Stomach smooth muscle (tissue), 2 donors: ENCODE data around the gene C5orf52.
"Not testable (repeated sequence)": the region's sequence is repeated elsewhere in the genome, so short reads cannot be mapped to it uniquely, and the experiment has no call there.

Experiments
- H3K27ac ChIP-seq: one replicate; pipeline ENCODE4 v1.7.0; 2013; ENCODE audit warnings: mild to moderate bottlenecking, low read length, inconsistent platforms
- H3K27me3 ChIP-seq, 2 donors: one replicate each; pipeline ENCODE4 v1.7.0; 2013; ENCODE audit warnings: low read length in 2 of 2; ENCODE audit not compliant: insufficient read depth in 2 of 2, control insufficient read depth in 1 of 2
- H3K36me3 ChIP-seq, 2 donors: one replicate each; pipeline ENCODE4 v1.7.0; 2013; ENCODE audit warnings: low read length in 2 of 2; ENCODE audit not compliant: control insufficient read depth in 2 of 2, insufficient read depth in 2 of 2
- H3K4me1 ChIP-seq: one replicate; pipeline ENCODE4 v1.7.0; 2013; ENCODE audit warnings: low read length; ENCODE audit not compliant: control insufficient read depth, insufficient read depth
- H3K4me3 ChIP-seq, 2 donors: one replicate each; pipeline ENCODE4 v1.7.0; 2013; ENCODE audit warnings: low read length in 2 of 2
- H3K9ac ChIP-seq, 2 donors: one replicate each; pipeline ENCODE4 v1.7.0; 2013; ENCODE audit warnings: low read length in 2 of 2, mild to moderate bottlenecking in 1 of 2
- H3K9me3 ChIP-seq, 2 donors: one replicate each; pipeline ENCODE4 v1.7.0; 2013; ENCODE audit warnings: low read length in 2 of 2; ENCODE audit not compliant: control insufficient read depth in 2 of 2
- donor health status: healthy.
- donor health status: Pancreatic carcinoma.

Gene C5orf52

DNA sequence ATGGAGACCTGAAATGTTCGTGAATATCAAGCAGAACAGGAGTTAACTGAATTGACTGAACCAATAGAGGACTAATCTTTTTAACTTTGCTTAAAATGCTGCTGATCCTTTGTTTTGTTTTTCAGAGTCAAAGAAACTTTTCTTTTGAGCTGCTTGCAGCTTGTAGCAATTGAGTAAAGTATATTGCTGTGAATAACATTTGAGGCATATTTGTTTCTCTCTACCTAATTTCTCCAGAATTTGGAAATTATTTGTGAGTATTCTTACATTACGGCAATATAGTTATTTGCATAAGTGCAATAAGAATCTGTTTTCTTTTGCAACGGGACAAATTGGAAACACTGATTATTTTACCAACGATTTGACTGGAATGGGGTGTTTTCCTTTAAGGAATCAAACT lies 27.3 kb downstream of the C5orf52 start:
- not testable (repeated sequence) for H3K36me3 ChIP-seq, H3K27ac ChIP-seq, H3K9me3 ChIP-seq, H3K4me1 ChIP-seq, H3K27me3 ChIP-seq, H3K9ac ChIP-seq, H3K4me3 ChIP-seq

DNA sequence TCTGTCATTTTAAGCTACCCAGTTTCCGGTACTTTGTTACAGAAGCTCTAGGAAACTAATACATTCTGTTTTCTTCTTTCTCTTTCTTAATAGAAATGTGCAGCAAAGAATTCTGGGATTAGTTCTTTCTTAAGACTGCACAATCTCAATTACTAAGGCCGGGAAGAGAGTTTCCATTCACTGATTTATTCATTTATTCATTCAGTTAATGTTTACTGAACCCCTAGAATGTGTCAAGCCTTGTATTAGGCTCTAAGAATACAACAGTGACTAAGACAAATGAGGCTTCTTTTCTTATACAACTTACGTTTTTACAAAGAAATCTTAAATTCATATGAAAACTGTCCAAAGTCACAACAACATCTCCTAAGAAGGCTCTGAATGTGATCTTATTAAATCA lies 32.4 kb downstream of the C5orf52 start:
- Histone ChIP-seq H3K9ac (no peak overlapping the region), H3K4me3 (no peak overlapping the region), H3K4me1 (no peaks in the 10 kb centered on the region), H3K27ac (no peak overlapping the region), H3K36me3 (no peaks in the 10 kb centered on the region), H3K27me3 (no peaks in the 10 kb centered on the region), H3K9me3 (no peaks in the 10 kb centered on the region)

DNA sequence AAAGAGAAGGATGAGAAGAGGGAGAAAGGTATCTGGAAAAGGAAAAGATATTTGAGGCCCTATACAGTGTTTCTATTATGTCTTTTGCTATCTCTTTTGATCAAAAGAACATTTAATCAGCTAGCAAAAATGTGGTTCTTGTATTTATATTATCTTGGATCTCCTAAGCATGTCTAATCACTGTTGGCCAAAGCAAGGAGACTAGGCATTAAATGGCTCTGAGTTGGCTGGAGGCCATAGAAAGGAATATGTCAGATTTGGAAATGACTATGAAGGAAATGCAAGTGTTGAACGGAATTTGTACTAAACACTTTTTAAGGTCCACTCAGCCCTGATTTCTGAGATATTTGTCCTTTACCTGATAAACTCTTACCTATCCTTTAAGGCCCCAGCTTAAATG lies 37.5 kb downstream of the C5orf52 start:
- H3K27ac ChIP-seq: no peak overlapping the region
- no peaks in the 10 kb centered on the region for H3K4me1 ChIP-seq
- H3K4me3 ChIP-seq: no peak overlapping the region
- no peaks in the 10 kb centered on the region for H3K9me3 ChIP-seq
- H3K36me3 ChIP-seq: no peaks in the 10 kb centered on the region
- no peak overlapping the region for H3K9ac ChIP-seq
- no peaks in the 10 kb centered on the region for H3K27me3 ChIP-seq

DNA sequence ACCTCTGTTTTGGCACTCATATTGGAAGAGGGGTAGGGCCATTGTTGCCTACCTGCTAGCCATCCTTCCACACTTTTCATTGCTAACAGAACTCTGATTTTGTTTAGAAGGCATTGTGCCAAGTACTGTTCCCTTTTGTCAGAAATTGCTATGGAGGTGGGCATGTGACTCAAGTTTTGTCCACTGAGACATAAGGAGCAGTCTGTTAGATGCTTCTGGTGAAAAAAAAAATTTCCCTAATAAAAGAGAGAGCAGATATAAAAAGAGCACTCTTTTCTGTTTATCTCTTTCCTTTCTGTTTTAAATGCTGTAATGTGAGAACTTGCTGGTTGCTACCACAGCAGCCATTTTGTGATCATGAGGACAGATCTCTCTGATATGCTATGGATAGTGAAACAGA lies 38.0 kb downstream of the C5orf52 start:
- Histone ChIP-seq H3K9me3 (no peaks in the 10 kb centered on the region), H3K27me3 (no peaks in the 10 kb centered on the region), H3K4me3 (no peak overlapping the region), H3K4me1 (no peaks in the 10 kb centered on the region), H3K9ac (no peak overlapping the region), H3K27ac (no peak overlapping the region), H3K36me3 (no peaks in the 10 kb centered on the region)

DNA sequence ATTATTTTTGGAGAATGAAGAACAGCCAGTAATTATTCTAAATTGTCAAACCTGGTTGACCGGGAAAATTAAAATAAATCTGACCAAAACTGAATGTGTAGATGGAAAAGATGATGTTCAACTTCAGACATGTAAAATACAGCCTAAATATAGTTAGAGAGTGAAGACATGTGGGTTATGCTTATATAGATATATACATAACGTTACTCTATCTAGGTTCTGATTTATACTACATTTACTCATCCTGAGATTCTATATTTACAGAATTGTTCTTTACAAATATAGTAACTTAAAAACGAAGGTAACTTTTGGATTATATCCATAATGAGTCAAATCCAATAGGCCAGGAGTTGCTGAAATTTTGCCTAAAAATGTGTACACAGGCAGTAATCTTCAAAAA lies 39.1 kb downstream of the C5orf52 start:
- no peak overlapping the region for H3K4me3 ChIP-seq

DNA sequence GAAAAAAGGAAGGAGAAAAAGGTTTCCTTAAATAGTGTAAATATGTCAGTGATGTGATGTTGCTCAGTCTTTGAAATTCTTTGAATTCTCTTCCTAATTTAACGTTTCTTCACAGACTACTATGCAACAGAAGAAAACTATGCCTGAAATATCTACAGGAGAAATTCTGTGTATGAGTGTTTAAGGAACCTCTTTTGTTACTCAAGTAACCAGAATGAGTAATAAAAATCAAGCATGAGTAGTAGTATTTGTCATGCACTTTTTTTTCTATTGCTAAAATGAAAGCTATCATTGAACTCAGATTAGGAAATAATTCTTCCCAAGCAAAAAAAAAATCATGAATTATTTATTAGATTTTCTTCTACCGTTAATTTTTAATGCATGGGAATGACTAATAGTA lies 39.5 kb downstream of the C5orf52 start:
- Histone ChIP-seq H3K4me3 (no peak overlapping the region), H3K4me1 (no peaks in the 10 kb centered on the region), H3K9me3 (no peaks in the 10 kb centered on the region), H3K27me3 (no peaks in the 10 kb centered on the region), H3K27ac (no peak overlapping the region), H3K36me3 (no peaks in the 10 kb centered on the region), H3K9ac (no peak overlapping the region)

More for the DNA sequence above, 39.1 kb downstream of the C5orf52 start:
- no peaks in the 10 kb centered on the region for H3K9me3 ChIP-seq
- no peak overlapping the region for H3K9ac ChIP-seq
- H3K27ac ChIP-seq: no peak overlapping the region
- no peaks in the 10 kb centered on the region for H3K27me3 ChIP-seq
- H3K4me1 ChIP-seq: no peaks in the 10 kb centered on the region
- H3K36me3 ChIP-seq: no peaks in the 10 kb centered on the region

DNA sequence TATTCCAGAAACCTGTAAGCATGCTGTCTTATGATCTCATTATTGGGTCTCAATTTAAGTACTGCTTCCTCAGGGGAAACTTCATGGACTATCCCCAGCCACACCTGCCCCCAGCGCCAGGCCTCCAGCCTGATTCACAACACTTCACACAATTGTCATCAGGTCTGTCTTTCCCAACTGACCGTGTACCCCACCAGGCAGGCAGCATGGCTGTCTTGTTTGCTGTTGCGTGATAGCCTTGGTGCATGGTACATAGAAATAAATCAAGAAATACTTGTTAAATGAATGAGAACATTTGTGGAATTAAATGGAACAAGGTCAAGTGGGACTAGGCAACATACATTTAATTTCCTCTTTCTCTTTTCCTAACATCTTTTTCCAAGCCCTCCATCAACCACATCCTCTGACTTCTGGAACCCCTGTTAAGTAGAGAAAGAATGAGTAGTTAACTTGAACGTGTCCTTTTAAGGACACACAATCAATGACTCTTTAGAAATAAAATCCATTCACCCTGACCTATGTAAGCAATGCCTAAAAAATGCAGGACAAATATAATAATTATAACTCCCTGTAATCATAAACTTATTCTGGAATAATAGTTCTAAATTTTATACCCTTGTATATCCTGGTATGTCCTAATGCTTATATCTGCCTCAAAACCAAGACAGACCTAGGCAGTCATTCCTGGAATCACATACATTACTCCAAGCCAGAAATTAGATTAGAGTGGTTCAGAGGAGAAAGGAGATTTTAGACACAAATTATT lies 42.7 kb downstream of the C5orf52 start:
- H3K4me1 ChIP-seq: no peaks in the 10 kb centered on the region
- H3K36me3 ChIP-seq: no peaks in the 10 kb centered on the region
- H3K4me3 ChIP-seq: no peak overlapping the region
- no peaks in the 10 kb centered on the region for H3K27me3 ChIP-seq
- no peak overlapping the region for H3K27ac ChIP-seq
- no peaks in the 10 kb centered on the region for H3K9me3 ChIP-seq
- H3K9ac ChIP-seq: no peak overlapping the region

DNA sequence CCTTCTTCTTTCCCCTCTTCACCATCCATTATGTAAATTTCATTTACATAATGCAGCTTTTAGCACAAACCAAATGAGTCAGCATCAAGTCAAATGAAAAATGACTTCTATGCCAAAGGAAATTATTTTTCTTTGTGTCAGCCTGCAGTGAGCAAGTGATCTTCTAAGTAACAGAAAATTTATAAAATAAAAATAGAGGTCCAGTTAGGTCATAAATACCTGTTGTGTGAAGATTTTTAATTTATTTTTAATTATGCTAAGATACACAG lies 43.2 kb downstream of the C5orf52 start:
- H3K27ac ChIP-seq: no peak overlapping the region
- no peak overlapping the region for H3K4me3 ChIP-seq
- H3K4me1 ChIP-seq: no peaks in the 10 kb centered on the region
- H3K9ac ChIP-seq: no peak overlapping the region
- H3K27me3 ChIP-seq: no peaks in the 10 kb centered on the region
- no peaks in the 10 kb centered on the region for H3K9me3 ChIP-seq
- H3K36me3 ChIP-seq: no peaks in the 10 kb centered on the region

DNA sequence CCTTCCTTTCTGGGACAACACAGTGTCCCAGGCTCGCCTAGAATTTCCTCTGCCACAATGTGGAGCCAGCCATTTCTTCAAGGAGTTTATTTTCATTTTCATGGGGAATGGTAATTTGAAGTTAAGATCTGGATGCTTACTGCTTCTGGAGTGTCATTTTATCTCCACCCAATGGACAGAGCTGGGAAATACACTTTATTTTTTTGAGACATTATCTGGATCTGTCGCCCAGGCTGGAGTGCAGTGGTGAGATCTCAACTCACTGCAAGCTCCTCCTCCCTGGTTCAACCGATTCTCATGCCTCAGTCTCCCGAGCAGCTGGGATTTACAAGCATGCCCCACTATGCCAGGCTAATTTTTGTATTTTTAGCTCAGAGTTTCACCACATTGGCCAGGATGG lies 47.2 kb downstream of the C5orf52 start:
- Histone ChIP-seq H3K9ac (peak overlapping the region in 1 of 2 donors; percentile 42), H3K4me1 (no peaks in the 10 kb centered on the region), H3K27me3 (no peaks in the 10 kb centered on the region), H3K27ac (no peak overlapping the region), H3K9me3 (no peaks in the 10 kb centered on the region), H3K36me3 (no peaks in the 10 kb centered on the region), H3K4me3 (peak overlapping the region in 1 of 2 donors; percentile 24)

DNA sequence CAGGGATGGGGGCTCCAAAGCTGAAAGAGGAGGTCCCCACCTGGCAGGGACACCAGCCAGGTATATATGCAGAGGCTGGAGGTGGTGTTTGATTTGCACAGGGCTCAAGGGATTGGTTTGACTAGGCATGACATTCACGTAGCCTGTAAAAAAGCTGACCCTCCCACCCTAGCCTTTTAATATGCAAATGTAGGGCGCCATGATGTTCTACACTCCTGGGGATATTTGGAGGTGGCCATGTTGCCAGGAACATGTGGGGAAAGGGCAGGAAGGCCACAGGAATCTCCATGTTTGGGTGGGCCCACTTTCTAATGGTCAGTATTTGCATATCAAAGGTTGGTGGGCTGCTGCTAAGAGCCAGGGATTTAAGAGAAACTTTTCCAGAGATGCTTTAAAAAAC lies 47.9 kb downstream of the C5orf52 start:
- Histone ChIP-seq H3K9ac (no peak overlapping the region), H3K27me3 (no peaks in the 10 kb centered on the region), H3K27ac (no peak overlapping the region), H3K4me1 (no peaks in the 10 kb centered on the region), H3K4me3 (no peak overlapping the region), H3K36me3 (no peaks in the 10 kb centered on the region), H3K9me3 (no peaks in the 10 kb centered on the region)

DNA sequence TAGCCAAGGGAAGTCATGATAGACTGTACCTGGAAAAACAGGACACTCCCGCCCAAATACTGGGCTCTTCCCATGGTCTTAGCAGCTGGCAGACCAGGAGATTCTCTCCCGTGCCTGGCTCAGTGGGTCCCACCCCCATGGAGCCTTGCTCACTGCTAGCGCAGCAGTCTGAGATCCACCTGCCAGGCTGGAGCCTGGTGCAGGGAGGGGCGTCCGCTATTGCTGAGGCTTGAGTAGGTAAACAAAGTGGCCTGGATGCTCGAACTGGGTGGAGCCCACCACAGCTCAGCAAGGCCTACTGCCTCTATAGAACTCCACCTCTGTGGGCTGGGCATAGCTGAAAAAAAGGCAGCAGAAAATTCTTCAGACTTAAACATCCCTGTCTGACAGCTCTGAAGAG lies 49.8 kb downstream of the C5orf52 start:
- Histone ChIP-seq H3K27ac (no peak overlapping the region), H3K36me3 (no peaks in the 10 kb centered on the region), H3K9me3 (no peaks in the 10 kb centered on the region), H3K4me1 (no peaks in the 10 kb centered on the region), H3K4me3 (no peak overlapping the region), H3K27me3 (no peaks in the 10 kb centered on the region), H3K9ac (no peak overlapping the region)
